Subcutaneous adipose tissue (tissue), 4 donors: ENCODE data around the gene ECM1. TPM values are rescaled to one million over a fixed set of nuclear protein-coding genes. Genes with fewer than 3 reads are reported as not detected.

ENCODE experiments used
- CTCF ChIP-seq: fragments of 450-650 bp; IDR thresholded peaks from one replicate; pipeline ENCODE4 v1.5.1; 2016; ENCODE audit warnings: low read depth, mild to moderate bottlenecking, control low read depth, antibody characterized with exemption, moderate library complexity
- total RNA-seq, 4 donors: library from RNA; depleted of rRNA; stranded (reverse); fragments of >200 nt; gene quantifications; one replicate each; pipeline ENCODE4 v1.1.0, GENCODE V29; 2016

Gene ECM1
- total RNA-seq, 4 donors from 2014 or later = 12.1 to 53.2 (median 29.5) TPM

GRCh38 chr1:150545486-150546032 is 37.6 kb downstream of the ECM1 start:
- TF ChIP-seq CTCF = no peak

- TF ChIP-seq CTCF = no peak
These were observed 38.5 kb downstream of the ECM1 start for GRCh38 chr1:150546294-150546937.

- TF ChIP-seq CTCF = no peak
These were observed 40.4 kb downstream of the ECM1 start for GRCh38 chr1:150548324-150548631.

GRCh38 chr1:150548632-150549495 is 41.0 kb downstream of the ECM1 start, which contains the start of gene ADAMTSL4:
Gene ADAMTSL4 (plus strand): TSS chr1:150549408. CDS start chr1:150552289, 2,881 bp downstream.
- TF ChIP-seq CTCF = no peak

- TF ChIP-seq CTCF = no peak
These were observed 41.8 kb downstream of the ECM1 start for GRCh38 chr1:150549496-150550221.

- no peak for TF ChIP-seq CTCF
These were observed 42.5 kb downstream of the ECM1 start for GRCh38 chr1:150550222-150551050.
